Astrocyte of the cerebellum (primary cell): ENCODE measurements around the gene LMX1B.
A peak's percentile ranks its signal among the peaks of the same experiment; 100 is the strongest.

ENCODE experiments used
- DNase-seq: peaks from one replicate; pipeline ENCODE4 v3.0.0-alpha.2; 2011; ENCODE audit warnings: low read depth
- H3K4me3 ChIP-seq: 2 replicates; pipeline ENCODE4 v1.5.1; 2011; ENCODE audit warnings: mild to moderate bottlenecking, low read depth, low read length, moderate library complexity
- CTCF ChIP-seq: IDR thresholded peaks from 2 replicates; pipeline ENCODE4 v1.5.1; 2012; ENCODE audit warnings: low read length, low read depth, moderate library complexity, mild to moderate bottlenecking; ENCODE audit errors: missing control alignments
- in situ Hi-C: cut with HindIII; loops from 2 replicates; pipeline ENCODE4 v1.10.0; 2017; ENCODE audit warnings: low sequenced_read_pairs

LMX1B gene

DNA sequence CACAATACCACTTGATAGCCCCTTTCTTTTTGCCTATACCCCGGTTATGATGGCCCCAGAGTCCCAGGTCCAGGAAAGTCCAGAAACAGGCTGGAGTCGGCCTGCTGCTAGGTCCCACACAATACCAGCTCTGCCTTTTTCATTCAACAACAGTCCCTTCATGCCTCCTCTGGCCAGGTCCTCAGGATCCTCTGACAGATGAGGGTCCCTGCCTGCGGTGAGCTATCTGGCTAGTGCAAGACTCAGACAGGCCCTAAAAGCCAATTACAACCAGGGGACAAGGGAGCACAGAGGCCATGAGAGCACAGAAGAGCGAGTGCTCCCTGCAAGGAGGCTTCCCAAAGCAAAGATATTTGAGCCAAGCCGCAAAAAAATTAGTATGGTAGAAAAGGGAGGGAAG is 106.3 kb downstream of the LMX1B start:
- in situ Hi-C loops: no loop called here
- TF ChIP-seq CTCF: no peak
- no peak for DNase-seq
- H3K4me3 ChIP-seq: no peak overlapping the region

DNA sequence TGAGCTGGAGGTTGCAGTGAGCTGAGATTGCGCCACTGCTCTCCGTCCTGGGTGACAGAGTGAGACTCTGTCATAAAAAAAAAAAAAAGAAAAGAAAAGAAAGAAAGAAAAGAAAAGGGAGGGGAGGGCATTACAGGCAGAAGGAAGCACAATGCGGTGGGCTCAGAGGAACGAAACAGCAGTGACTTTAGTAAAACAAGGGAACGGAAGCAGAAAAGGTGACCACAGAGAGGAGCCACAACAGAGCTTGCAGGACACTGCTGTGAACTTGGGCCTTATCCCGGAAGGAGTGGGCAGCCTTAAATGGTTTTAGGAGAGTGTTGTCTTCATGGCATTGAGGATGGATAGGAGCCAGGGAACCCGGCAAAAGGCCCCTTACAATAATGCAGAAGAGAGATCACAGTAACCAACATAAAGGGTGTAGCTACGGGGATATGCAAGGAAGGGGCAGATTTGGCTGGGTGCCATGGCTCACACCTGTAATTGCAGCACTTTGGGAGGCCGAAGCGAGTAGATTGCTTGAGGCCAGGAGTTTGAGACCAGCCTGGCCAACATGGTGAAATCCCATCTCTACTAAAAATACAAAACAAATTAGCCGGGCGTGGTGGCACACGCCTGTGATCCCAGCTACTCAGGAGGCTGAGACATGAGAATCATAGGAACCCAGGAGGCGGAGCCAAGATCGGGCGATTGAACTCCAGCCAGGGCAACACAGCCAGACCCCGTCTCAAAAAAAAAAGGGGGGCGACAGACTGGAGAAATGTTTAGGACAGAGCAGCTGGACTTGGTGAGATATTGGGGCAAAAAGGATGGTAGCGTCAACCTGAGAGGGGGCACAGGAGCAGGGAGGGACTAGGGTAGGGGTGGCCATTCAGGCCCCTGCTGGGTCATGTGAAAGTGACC is 107.2 kb downstream of the LMX1B start:
- DNase-seq: no peak
- H3K4me3 ChIP-seq: no peak overlapping the region
- in situ Hi-C loops: no loop called here
- no peak for TF ChIP-seq CTCF

DNA sequence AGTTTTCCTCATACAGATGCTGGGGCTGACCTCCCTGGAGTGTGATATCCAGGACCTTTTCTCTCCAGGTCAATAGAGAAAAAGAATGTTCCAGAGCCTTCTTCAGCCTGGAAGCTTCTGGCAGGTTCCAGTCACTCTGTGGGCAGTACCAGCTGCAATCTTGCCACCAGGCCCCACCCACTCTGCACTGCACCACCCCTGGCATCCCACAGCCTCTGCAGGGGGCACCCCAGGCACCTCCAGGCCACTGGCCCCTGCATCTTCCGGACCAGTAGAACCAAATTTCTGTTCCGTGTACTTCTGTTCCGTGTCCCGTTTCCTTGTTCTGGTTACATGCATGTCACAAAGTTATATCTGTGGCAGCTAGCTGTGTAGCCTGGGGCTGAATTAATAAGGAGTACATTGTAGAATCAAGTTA is 107.8 kb downstream of the LMX1B start:
- DNase-seq: no peak
- in situ Hi-C loops: no loop called here
- no peak for TF ChIP-seq CTCF
- no peak overlapping the region for H3K4me3 ChIP-seq

- peak overlapping the region; percentile 46 for H3K4me3 ChIP-seq
- no peak for DNase-seq
- in situ Hi-C loops: no loop called here
- TF ChIP-seq CTCF: no peak
These were observed 108.7 kb downstream of the LMX1B start for GRCh38 chr9:126722252-126722921.

DNA sequence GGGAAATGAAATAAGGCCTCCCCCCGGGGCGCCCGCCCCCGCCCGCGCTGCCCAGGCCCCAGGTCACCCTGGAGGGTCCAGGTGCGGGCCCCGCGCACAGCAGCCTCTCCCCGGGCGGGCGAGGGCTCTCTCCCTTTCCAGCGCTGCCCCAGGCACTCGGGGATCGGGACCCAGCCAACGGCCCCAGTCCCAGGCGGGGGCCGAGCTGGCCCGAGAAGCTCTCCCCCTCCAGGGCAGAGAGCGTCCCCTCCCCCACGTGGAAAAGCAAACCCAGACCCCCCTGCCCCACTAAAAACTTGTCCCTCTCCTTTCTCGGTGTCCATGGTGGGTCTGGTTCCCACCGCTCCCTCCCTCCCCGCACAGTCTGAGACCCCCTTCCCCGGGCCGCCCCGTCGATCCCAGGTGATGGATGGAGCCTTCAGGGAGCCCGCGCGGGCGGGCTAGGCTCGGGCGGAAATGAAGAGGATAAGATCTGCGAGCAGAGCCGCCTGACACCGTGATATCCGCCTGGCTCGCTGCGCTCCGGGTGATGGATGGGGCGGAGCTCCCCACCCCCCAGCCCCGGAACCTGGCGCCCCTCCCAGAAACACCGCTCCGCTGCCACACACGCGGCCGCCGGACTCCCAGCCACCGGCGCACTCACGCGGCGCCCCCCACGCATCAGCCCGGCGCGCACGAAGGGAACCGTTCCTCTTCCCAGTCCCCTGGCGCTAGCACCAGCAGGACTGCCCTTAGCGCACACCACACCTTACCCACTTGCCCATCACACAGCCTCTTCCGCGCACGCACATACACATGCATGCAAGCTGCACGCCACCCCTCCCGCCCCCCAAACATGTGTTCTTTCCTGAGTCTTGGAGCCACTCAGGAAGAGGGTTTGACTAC is 109.4 kb downstream of the LMX1B start:
- no peak for TF ChIP-seq CTCF
- peak overlapping the region; percentile 46 for H3K4me3 ChIP-seq
- no peak for DNase-seq
- in situ Hi-C loops: no loop called here

GRCh38 chr9:126723807-126724172 is 110.1 kb downstream of the LMX1B start:
- H3K4me3 ChIP-seq: no peak overlapping the region
- in situ Hi-C loops: no loop called here
- DNase-seq: no peak
- no peak for TF ChIP-seq CTCF
